ENCODE data around the gene GRK5. TPM values are rescaled to one million over a fixed set of nuclear protein-coding genes. Genes with fewer than 3 reads are reported as not detected.

GRK5 gene
- total RNA-seq, 1 experiment from 2014 or later = 29.0 TPM

DNA sequence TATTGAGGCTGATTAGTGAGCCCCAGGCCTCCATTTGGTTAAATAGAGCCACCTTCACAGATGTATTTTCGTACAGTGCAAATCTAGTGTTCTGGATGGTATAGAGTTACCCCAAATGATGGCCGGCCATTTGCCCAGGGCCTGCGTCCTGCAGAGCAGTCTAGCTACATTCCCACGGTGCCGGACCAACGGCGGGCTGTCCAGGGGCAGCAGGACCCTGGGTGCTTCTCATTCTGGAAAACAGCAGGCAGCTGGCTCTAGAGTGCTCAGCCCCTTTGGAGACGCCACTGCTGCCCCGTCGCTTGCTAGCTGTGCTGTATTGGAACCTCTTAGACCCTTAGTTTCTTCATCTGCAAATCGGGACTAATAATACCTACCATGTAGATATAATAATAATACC, 186.1 kb downstream of the GRK5 start:
- POLR2A ChIA-PET = no interaction called here
- in situ Hi-C loops (cut with HindIII; ENCODE audit: low pct_unique_long_range_greater_than_20kb, low sequenced_read_pairs) = no loop called here
- H3K4me1 ChIP-seq (ENCODE audit: control insufficient read depth, insufficient read depth, low read length) = no peaks in the 10 kb centered on the region; the same call in 1 of the 2 replicates
- H3K9me3 ChIP-seq (ENCODE audit: control insufficient read depth, insufficient read depth, low read depth, low read length) = no peaks in the 10 kb centered on the region
- intact Hi-C loops (cut with micrococcal nuclease; ENCODE audit: unreplicated experiment) = no loop called here
- no peak for ATAC-seq
- no peak for DNase-seq (ENCODE audit: low read depth, low spot score)
- no TSS peak for BruUV-seq (replicated peaks)
- no peak overlapping the region for H3K4me3 ChIP-seq (ENCODE audit: low read depth in 2 of 2, low read length in 2 of 2)
- no peaks in the 10 kb centered on the region for H3K27me3 ChIP-seq (ENCODE audit: control insufficient read depth, insufficient read depth, low read length)
- CTCF ChIA-PET = no interaction called here
- TF ChIP-seq POLR2AphosphoS5 (IDR thresholded peaks at IDR 0.05; ENCODE audit: low read depth, low read length) (no peak), SIN3A (IDR thresholded peaks at IDR 0.05; ENCODE audit: borderline replicate concordance, insufficient read depth, low read depth, low read length) (no peak), TCF7L2 (IDR thresholded peaks at IDR 0.05; ENCODE audit: low read depth, low read length) (no peak)
- TF ChIP-seq, protein P1, sequence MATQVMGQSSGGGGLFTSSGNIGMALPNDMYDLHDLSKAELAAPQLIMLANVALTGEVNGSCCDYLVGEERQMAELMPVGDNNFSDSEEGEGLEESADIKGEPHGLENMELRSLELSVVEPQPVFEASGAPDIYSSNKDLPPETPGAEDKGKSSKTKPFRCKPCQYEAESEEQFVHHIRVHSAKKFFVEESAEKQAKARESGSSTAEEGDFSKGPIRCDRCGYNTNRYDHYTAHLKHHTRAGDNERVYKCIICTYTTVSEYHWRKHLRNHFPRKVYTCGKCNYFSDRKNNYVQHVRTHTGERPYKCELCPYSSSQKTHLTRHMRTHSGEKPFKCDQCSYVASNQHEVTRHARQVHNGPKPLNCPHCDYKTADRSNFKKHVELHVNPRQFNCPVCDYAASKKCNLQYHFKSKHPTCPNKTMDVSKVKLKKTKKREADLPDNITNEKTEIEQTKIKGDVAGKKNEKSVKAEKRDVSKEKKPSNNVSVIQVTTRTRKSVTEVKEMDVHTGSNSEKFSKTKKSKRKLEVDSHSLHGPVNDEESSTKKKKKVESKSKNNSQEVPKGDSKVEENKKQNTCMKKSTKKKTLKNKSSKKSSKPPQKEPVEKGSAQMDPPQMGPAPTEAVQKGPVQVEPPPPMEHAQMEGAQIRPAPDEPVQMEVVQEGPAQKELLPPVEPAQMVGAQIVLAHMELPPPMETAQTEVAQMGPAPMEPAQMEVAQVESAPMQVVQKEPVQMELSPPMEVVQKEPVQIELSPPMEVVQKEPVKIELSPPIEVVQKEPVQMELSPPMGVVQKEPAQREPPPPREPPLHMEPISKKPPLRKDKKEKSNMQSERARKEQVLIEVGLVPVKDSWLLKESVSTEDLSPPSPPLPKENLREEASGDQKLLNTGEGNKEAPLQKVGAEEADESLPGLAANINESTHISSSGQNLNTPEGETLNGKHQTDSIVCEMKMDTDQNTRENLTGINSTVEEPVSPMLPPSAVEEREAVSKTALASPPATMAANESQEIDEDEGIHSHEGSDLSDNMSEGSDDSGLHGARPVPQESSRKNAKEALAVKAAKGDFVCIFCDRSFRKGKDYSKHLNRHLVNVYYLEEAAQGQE (IDR thresholded peaks at IDR 0.05; ENCODE audit: insufficient read depth in 1 of 2, low read depth in 2 of 2, low read length in 1 of 2) = no peak
- TF ChIP-seq, protein P2, sequence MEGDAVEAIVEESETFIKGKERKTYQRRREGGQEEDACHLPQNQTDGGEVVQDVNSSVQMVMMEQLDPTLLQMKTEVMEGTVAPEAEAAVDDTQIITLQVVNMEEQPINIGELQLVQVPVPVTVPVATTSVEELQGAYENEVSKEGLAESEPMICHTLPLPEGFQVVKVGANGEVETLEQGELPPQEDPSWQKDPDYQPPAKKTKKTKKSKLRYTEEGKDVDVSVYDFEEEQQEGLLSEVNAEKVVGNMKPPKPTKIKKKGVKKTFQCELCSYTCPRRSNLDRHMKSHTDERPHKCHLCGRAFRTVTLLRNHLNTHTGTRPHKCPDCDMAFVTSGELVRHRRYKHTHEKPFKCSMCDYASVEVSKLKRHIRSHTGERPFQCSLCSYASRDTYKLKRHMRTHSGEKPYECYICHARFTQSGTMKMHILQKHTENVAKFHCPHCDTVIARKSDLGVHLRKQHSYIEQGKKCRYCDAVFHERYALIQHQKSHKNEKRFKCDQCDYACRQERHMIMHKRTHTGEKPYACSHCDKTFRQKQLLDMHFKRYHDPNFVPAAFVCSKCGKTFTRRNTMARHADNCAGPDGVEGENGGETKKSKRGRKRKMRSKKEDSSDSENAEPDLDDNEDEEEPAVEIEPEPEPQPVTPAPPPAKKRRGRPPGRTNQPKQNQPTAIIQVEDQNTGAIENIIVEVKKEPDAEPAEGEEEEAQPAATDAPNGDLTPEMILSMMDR (IDR thresholded peaks at IDR 0.05) = no peak
- H3K36me3 ChIP-seq (ENCODE audit: control insufficient read depth, insufficient read depth, low read length) = no peaks in the 10 kb centered on the region
- no peak overlapping the region for H3K27ac ChIP-seq (ENCODE audit: low read length)

DNA sequence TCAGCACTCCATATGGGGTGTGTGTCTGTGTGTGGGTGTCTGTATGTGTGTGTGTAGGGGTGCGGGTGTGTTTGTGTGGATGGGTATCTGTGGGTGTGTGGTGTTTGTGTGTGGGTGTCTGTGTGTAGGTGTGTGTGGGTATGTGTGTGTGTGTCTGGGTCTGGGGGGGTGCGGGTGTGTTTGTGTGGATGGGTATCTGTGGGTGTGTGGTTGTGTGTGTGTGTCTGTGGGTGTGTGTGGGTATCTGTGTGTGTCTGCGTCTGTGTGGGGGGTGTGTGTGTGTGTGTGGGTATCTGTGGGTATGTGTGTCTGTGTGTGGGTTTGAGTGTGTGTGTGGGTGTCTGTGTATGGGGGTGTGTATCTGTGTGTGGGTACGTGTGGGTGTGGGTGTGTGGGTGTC, 186.5 kb downstream of the GRK5 start:
- no peaks in the 10 kb centered on the region for H3K9me3 ChIP-seq (ENCODE audit: control insufficient read depth, insufficient read depth, low read depth, low read length)
- ATAC-seq = no peak
- in situ Hi-C loops (cut with HindIII; ENCODE audit: low pct_unique_long_range_greater_than_20kb, low sequenced_read_pairs) = no loop called here
- H3K27me3 ChIP-seq (ENCODE audit: control insufficient read depth, insufficient read depth, low read length) = no peaks in the 10 kb centered on the region
- BruUV-seq (replicated peaks) = no TSS peak
- H3K4me1 ChIP-seq (ENCODE audit: control insufficient read depth, insufficient read depth, low read length) = no peaks in the 10 kb centered on the region; the same call in 1 of the 2 replicates
- H3K4me3 ChIP-seq (ENCODE audit: low read depth in 2 of 2, low read length in 2 of 2) = no peak overlapping the region
- H3K36me3 ChIP-seq (ENCODE audit: control insufficient read depth, insufficient read depth, low read length) = no peaks in the 10 kb centered on the region
- no peak overlapping the region for H3K27ac ChIP-seq (ENCODE audit: low read length)
- CTCF ChIA-PET = no interaction called here
- intact Hi-C loops (cut with micrococcal nuclease; ENCODE audit: unreplicated experiment) = no loop called here
- TF ChIP-seq, protein P1 (IDR thresholded peaks at IDR 0.05; ENCODE audit: insufficient read depth in 1 of 2, low read depth in 2 of 2, low read length in 1 of 2) = no peak
- TF ChIP-seq TCF7L2 (IDR thresholded peaks at IDR 0.05; ENCODE audit: low read depth, low read length) (no peak), SIN3A (IDR thresholded peaks at IDR 0.05; ENCODE audit: borderline replicate concordance, insufficient read depth, low read depth, low read length) (no peak), POLR2AphosphoS5 (IDR thresholded peaks at IDR 0.05; ENCODE audit: low read depth, low read length) (no peak)
- TF ChIP-seq, protein P2 (IDR thresholded peaks at IDR 0.05) = no peak
- no peak for DNase-seq (ENCODE audit: low read depth, low spot score)
- POLR2A ChIA-PET = no interaction called here

All from Panc1 (cell line).